Natural killer cell (primary cell): ENCODE results near the gene CHKB. TPM values are rescaled to one million over a fixed set of nuclear protein-coding genes. Genes with fewer than 3 reads are reported as not detected.

Experiments
- ATAC-seq, 3 donors: fragments of 150-1000 bp in 2 of 3; fragments of 200-7000 bp in 1 of 3; cut with Tn5 transposase; 1 replicate in 1 of 3; 2 replicates in 2 of 3; pipeline ENCODE4 v1.10.0; 2021; ENCODE audit warnings: mild to moderate bottlenecking in 2 of 3, moderate library complexity in 2 of 3
- DNase-seq, 2 donors: peaks; one replicate each; pipeline versions ENCODE4 v3.0.0 to v3.0.0-alpha.2; 2013 to 2021; ENCODE audit warnings: mixed read lengths in 1 of 2
- H3K27ac ChIP-seq: one replicate; pipeline ENCODE4 v1.5.1; 2013; ENCODE audit warnings: mild to moderate bottlenecking, low read length
- H3K27me3 ChIP-seq: one replicate; pipeline ENCODE4 v1.6.1; 2013; ENCODE audit warnings: low read length; ENCODE audit not compliant: control insufficient read depth, insufficient read depth
- H3K36me3 ChIP-seq: one replicate; pipeline ENCODE4 v1.6.1; 2013; ENCODE audit warnings: low read length; ENCODE audit not compliant: control insufficient read depth, insufficient read depth
- H3K4me1 ChIP-seq: one replicate; pipeline ENCODE4 v1.6.1; 2013; ENCODE audit warnings: low read length; ENCODE audit not compliant: control insufficient read depth, insufficient read depth
- H3K4me3 ChIP-seq: one replicate; pipeline ENCODE4 v1.5.1; 2013; ENCODE audit warnings: low read length
- H3K9me3 ChIP-seq: one replicate; pipeline ENCODE4 v1.6.1; 2013; ENCODE audit warnings: low read length; ENCODE audit not compliant: control insufficient read depth, insufficient read depth
- H3K27ac Mint-ChIP-seq, 2 donors: one replicate each; pipeline ENCODE4 v1.8.0; 2022; ENCODE audit warnings: mild to moderate bottlenecking in 2 of 2, mixed read lengths in 2 of 2, moderate library complexity in 1 of 2
- H3K27me3 Mint-ChIP-seq, 2 donors: one replicate each; pipeline ENCODE4 v1.8.0; 2022; ENCODE audit warnings: low read depth in 2 of 2, mixed read lengths in 2 of 2
- H3K36me3 Mint-ChIP-seq: one replicate; pipeline ENCODE4 v1.8.0; 2022; ENCODE audit warnings: mixed read lengths
- H3K4me1 Mint-ChIP-seq, 2 donors: one replicate each; pipeline ENCODE4 v1.8.0; 2022; ENCODE audit warnings: mixed read lengths in 2 of 2
- H3K4me3 Mint-ChIP-seq: one replicate; pipeline ENCODE4 v1.8.0; 2022; ENCODE audit warnings: mild to moderate bottlenecking, moderate library complexity, mixed read lengths
- H3K9me3 Mint-ChIP-seq, 2 donors: one replicate each; pipeline ENCODE4 v1.8.0; 2022; ENCODE audit warnings: mixed read lengths in 2 of 2
- CTCF ChIP-seq: fragments of 200-600 bp; IDR thresholded peaks from one replicate; pipeline ENCODE4 v1.8.0; 2022; ENCODE audit warnings: antibody characterized with exemption
- WGBS: methylation state at CpG from one replicate; pipeline ENCODE4 v1.1.7; 2013; ENCODE audit warnings: missing lambda C conversion rate; ENCODE audit not compliant: insufficient coverage; 5-methylcytosine and 5-hydroxymethylcytosine counted together
- intact Hi-C: fragments of 100-400 bp; cut with micrococcal nuclease; formaldehyde crosslinking; loops from one replicate; pipeline ENCODE4 v1.14.2; 2022
- total RNA-seq, 4 donors: library from RNA; stranded (reverse); fragments of 120-200 nt in 1 of 4; gene quantifications; one replicate each; pipeline versions ENCODE4 v1.2.3 to v1.2.4, GENCODE V29; 2013 to 2022

Gene CHKB
- 100 to 1,000 TPM; 166 to 204 (median 180) TPM for total RNA-seq
- 162 TPM for total RNA-seq (2013)

GRCh38 chr22:50582493-50583293 lies at the start of gene CHKB:
TSS of gene CHKB (minus strand) at chr22:50582849. CDS start at chr22:50582781, 68 bp downstream.
- peak; percentile 93 to 99 (median 93) for ATAC-seq
- WGBS: under 1% methylated on average over 96 of the region's 96 CpGs
- H3K27me3 ChIP-seq: no peaks in the 10 kb centered on the region
- peak; percentile 98 for DNase-seq
- TF ChIP-seq CTCF: no peak
- peak within 1 kb of the TSS; percentile 91 for H3K4me3 Mint-ChIP-seq
- peak within 1 kb of the TSS; percentile 82 for H3K4me3 ChIP-seq
- peak within 1 kb of the TSS; percentile 92 for H3K27ac ChIP-seq
- H3K9me3 ChIP-seq: no peaks in the 10 kb centered on the region
- H3K36me3 ChIP-seq: peaks cover 2% of the 10 kb centered on the region
- H3K27ac Mint-ChIP-seq: peak within 1 kb of the TSS; percentile 88 to 94
- H3K36me3 Mint-ChIP-seq: no peaks in the 10 kb centered on the region
- H3K4me1 Mint-ChIP-seq: peaks cover 0 to 24% of the 10 kb centered on the region in 2 donors
- H3K9me3 Mint-ChIP-seq: no peaks in the 10 kb centered on the region
- intact Hi-C loops: loop anchor here (5.0 kb wide), 3 partner anchors 40 to 75 kb away; partner anchors contain the start of genes LMF2 and NCAPH2
- no peaks in the 10 kb centered on the region for H3K27me3 Mint-ChIP-seq
- peaks cover 34% of the 10 kb centered on the region for H3K4me1 ChIP-seq

- Mint-ChIP-seq H3K27ac (no peak overlapping the region), H3K9me3 (peaks cover 0 to 3% of the 10 kb centered on the region in 2 donors), H3K27me3 (peaks cover 0 to 6% of the 10 kb centered on the region in 2 donors), H3K36me3 (no peaks in the 10 kb centered on the region), H3K4me3 (no peak overlapping the region), H3K4me1 (peaks cover 19 to 33% of the 10 kb centered on the region in 2 donors)
- H3K4me1 ChIP-seq: peaks cover 25% of the 10 kb centered on the region
- H3K4me3 ChIP-seq: no peak overlapping the region
- no peaks in the 10 kb centered on the region for H3K36me3 ChIP-seq
- H3K27me3 ChIP-seq: no peaks in the 10 kb centered on the region
- H3K27ac ChIP-seq: no peak overlapping the region
- WGBS: 96% methylated on average over 5 of the region's 5 CpGs
- H3K9me3 ChIP-seq: no peaks in the 10 kb centered on the region
- intact Hi-C loops: no loop called here
- TF ChIP-seq CTCF: no peak
- ATAC-seq (no peak), DNase-seq (no peak)
These were observed 47.7 kb upstream of the CHKB start for GRCh38 chr22:50630376-50630775.

GRCh38 chr22:50628543-50629134 lies 46.0 kb upstream of the CHKB start:
- WGBS: 13% methylated on average over 16 of the region's 16 CpGs
- H3K4me1 Mint-ChIP-seq: peaks cover 19 to 33% of the 10 kb centered on the region in 2 donors
- Histone ChIP-seq H3K4me3 (peak overlapping the region; percentile 40), H3K9me3 (no peaks in the 10 kb centered on the region), H3K36me3 (no peaks in the 10 kb centered on the region), H3K27ac (peak overlapping the region; percentile 64), H3K4me1 (peaks cover 25% of the 10 kb centered on the region), H3K27me3 (no peaks in the 10 kb centered on the region)
- DNase-seq: peak; percentile 61 to 66
- ATAC-seq: peak; percentile 32 to 53 (median 33)
- H3K27me3 Mint-ChIP-seq: peaks cover 0 to 6% of the 10 kb centered on the region in 2 donors
- H3K27ac Mint-ChIP-seq: peak overlapping the region; percentile 77 to 94
- peaks cover 0 to 3% of the 10 kb centered on the region in 2 donors for H3K9me3 Mint-ChIP-seq
- H3K4me3 Mint-ChIP-seq: peak overlapping the region; percentile 42
- H3K36me3 Mint-ChIP-seq: no peaks in the 10 kb centered on the region
- TF ChIP-seq CTCF: no peak
- intact Hi-C loops: no loop called here
